Neural cell (in vitro differentiated cells): ENCODE measurements around the gene SLC45A1. TPM values are rescaled to one million over a fixed set of nuclear protein-coding genes. Genes with fewer than 3 reads are reported as not detected.

Experiments used
- H2AFZ ChIP-seq: fragments of 200-600, 300-800 bp; sonication (generic), shearing (Covaris generic); 2 replicates; pipeline ENCODE4 v1.6.0; 2014; ENCODE audit warnings: low read depth, mild to moderate bottlenecking, antibody characterized with exemption, low read length, moderate library complexity
- H3F3A ChIP-seq: fragments of 200-600 bp; shearing (Covaris generic); 2 replicates; pipeline ENCODE4 v1.6.1; 2016; ENCODE audit warnings: mild to moderate bottlenecking, moderate library complexity, mixed read lengths, antibody characterized with exemption, low read length; ENCODE audit not compliant: insufficient read depth, poor library complexity, severe bottlenecking
- H3K27ac ChIP-seq: fragments of 200-600, 300-800 bp; sonication (generic), shearing (Covaris generic); 2 replicates; pipeline ENCODE4 v1.5.1; 2014; ENCODE audit warnings: mild to moderate bottlenecking, low read length, moderate library complexity
- H3K27me3 ChIP-seq: fragments of 300-800, 200-600 bp; sonication (generic), shearing (Covaris generic); 2 replicates; pipeline ENCODE4 v1.6.0; 2014; ENCODE audit warnings: mild to moderate bottlenecking, low read depth, low read length, moderate library complexity; ENCODE audit not compliant: insufficient read depth
- H3K36me3 ChIP-seq: fragments of 300-800, 200-600 bp; sonication (generic), shearing (Covaris generic); 2 replicates; pipeline ENCODE4 v1.5.1; 2014; ENCODE audit warnings: mild to moderate bottlenecking, antibody characterized with exemption, low read length, moderate library complexity; ENCODE audit not compliant: insufficient read depth
- H3K4me2 ChIP-seq: fragments of 300-800, 200-600 bp; sonication (generic), shearing (Covaris generic); 2 replicates; pipeline ENCODE4 v1.6.0; 2014; ENCODE audit warnings: mild to moderate bottlenecking, low read length
- H3K4me3 ChIP-seq: fragments of 300-800, 200-600 bp; sonication (generic), shearing (Covaris generic); 2 replicates; pipeline ENCODE4 v1.5.1; 2014; ENCODE audit warnings: mild to moderate bottlenecking, low read length, moderate library complexity
- H3K79me2 ChIP-seq: fragments of 200-600 bp; shearing (Covaris generic); replicated peaks from 2 replicates; pipeline ENCODE4 v1.6.0; 2014; ENCODE audit warnings: mild to moderate bottlenecking, low read length, moderate library complexity; ENCODE audit not compliant: insufficient read depth
- H3K9ac ChIP-seq: fragments of 300-800, 200-600 bp; sonication (generic), shearing (Covaris generic); 2 replicates; pipeline ENCODE4 v1.6.1; 2016; ENCODE audit warnings: mild to moderate bottlenecking, low read length, mixed read lengths
- H3K9me2 ChIP-seq: fragments of 200-600 bp; shearing (Covaris generic); 2 replicates; pipeline ENCODE4 v1.6.1; 2016; ENCODE audit warnings: mild to moderate bottlenecking, low read length, mixed read lengths; ENCODE audit not compliant: insufficient read depth
- H3K9me3 ChIP-seq: fragments of 200-600, 300-800 bp; sonication (generic), shearing (Covaris generic); 2 replicates; pipeline ENCODE4 v1.6.1; 2016; ENCODE audit warnings: mild to moderate bottlenecking, mixed run types, low read length, moderate library complexity, mixed read lengths
- H4K20me1 ChIP-seq: fragments of 200-600 bp; shearing (Covaris generic); 2 replicates; pipeline ENCODE4 v1.6.1; 2016; ENCODE audit warnings: mild to moderate bottlenecking, mixed run types; ENCODE audit not compliant: insufficient read depth
- EP300 ChIP-seq: fragments of 450-650 bp; conservative IDR thresholded peaks from 2 replicates; pipeline ENCODE4 v1.6.1; 2014; ENCODE audit warnings: antibody characterized with exemption, mild to moderate bottlenecking, moderate library complexity; ENCODE audit not compliant: poor library complexity, severe bottlenecking
- EZH2 ChIP-seq: fragments of 200-600, 300-800 bp; shearing (Covaris generic), sonication (generic); IDR thresholded peaks from 2 replicates; pipeline ENCODE4 v1.6.1; 2014; ENCODE audit warnings: antibody characterized with exemption, low read length, borderline replicate concordance, mild to moderate bottlenecking; ENCODE audit not compliant: insufficient read depth, poor library complexity, severe bottlenecking
- MXI1 ChIP-seq: fragments of 450-650 bp; conservative IDR thresholded peaks from 2 replicates; pipeline ENCODE4 v1.6.1; 2014; ENCODE audit warnings: antibody characterized with exemption, mild to moderate bottlenecking; ENCODE audit not compliant: poor library complexity, severe bottlenecking
- POLR2AphosphoS5 ChIP-seq: IDR thresholded peaks from 2 replicates; pipeline ENCODE4 v1.6.1; 2012
- RAD21 ChIP-seq: fragments of 450-650 bp; conservative IDR thresholded peaks from 2 replicates; pipeline ENCODE4 v1.6.1; 2014; ENCODE audit warnings: antibody characterized with exemption, mild to moderate bottlenecking, moderate library complexity
- SMC3 ChIP-seq: fragments of 450-650 bp; conservative IDR thresholded peaks from 2 replicates; pipeline ENCODE4 v1.6.1; 2014; ENCODE audit warnings: antibody characterized with exemption, mild to moderate bottlenecking, moderate library complexity; ENCODE audit not compliant: poor library complexity
- TAF1 ChIP-seq: IDR thresholded peaks from 2 replicates; pipeline ENCODE4 v1.6.1; 2012; ENCODE audit warnings: low read depth
- polyA plus RNA-seq: library from polyadenylated mRNA; depleted of rRNA; stranded (reverse); fragments of >200 nt; gene quantifications from 2 replicates; pipeline ENCODE4 v1.2.3, GENCODE V29; 2014
- TF ChIP-seq, protein P1 (sequence below): IDR thresholded peaks from 2 replicates; pipeline ENCODE4 v1.6.1; 2012; ENCODE audit warnings: borderline replicate concordance
- TF ChIP-seq, protein P2 (sequence below): fragments of 450-650 bp; IDR thresholded peaks from 2 replicates; pipeline ENCODE4 v1.5.1; 2014; ENCODE audit warnings: antibody characterized with exemption, mild to moderate bottlenecking, moderate library complexity; ENCODE audit not compliant: poor library complexity, severe bottlenecking

SLC45A1 gene
- polyA plus RNA-seq, 1 donor from 2014 or later, result 7.1 TPM

DNA sequence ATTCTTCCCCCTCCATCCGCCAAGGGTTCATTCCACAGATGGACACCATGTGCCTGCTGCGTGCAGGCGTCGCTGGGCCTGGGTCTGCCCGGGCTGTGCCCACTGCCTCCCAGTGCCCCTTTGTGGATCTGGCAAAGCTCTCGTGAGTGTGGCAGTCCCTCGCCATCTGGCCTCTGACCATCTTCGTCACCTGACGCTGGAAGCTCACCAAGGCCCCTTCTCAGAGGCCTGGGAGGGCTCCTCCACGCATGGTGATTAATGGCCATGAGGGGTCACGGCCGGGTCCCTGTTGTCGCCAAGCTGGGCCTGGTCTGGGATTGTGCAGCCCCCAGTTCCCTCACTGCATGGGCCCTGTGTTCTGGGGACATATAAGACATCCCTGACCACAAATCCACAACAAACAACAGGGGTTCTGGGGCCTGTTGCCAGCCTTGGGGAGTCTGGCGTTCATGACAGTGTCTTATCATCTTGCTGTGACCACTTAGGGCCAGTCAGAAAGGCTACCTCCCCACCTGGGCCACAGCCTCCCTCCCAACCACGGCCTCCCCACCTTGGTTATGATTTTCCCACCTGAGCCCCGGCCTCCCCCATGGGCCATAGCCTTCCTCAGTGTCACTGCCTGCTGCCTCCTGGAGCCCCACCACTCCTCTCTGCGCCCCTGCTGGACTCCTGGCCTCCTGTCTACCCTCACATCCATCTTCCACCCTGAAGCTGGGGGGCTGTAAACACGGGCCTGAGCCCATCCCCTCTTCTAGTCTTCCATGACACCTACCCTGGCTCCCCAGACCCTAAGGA is 27.9 kb downstream of the SLC45A1 start:
- Histone ChIP-seq H3K9ac (no peak overlapping the region), H4K20me1 (no peaks in the 10 kb centered on the region), H3K9me3 (no peaks in the 10 kb centered on the region), H3K36me3 (no peaks in the 10 kb centered on the region), H3K9me2 (no peaks in the 10 kb centered on the region), H3K27me3 (no peaks in the 10 kb centered on the region), H3K27ac (no peak overlapping the region), H2AFZ (no peak overlapping the region), H3F3A (no peaks in the 10 kb centered on the region), H3K4me2 (no peak overlapping the region), H3K79me2 (no peaks in the 10 kb centered on the region), H3K4me3 (no peak overlapping the region)
- TF ChIP-seq EZH2 (no peak), SMC3 (no peak), POLR2AphosphoS5 (no peak), TAF1 (no peak), EP300 (no peak), RAD21 (no peak), MXI1 (no peak)
- TF ChIP-seq, protein P1, sequence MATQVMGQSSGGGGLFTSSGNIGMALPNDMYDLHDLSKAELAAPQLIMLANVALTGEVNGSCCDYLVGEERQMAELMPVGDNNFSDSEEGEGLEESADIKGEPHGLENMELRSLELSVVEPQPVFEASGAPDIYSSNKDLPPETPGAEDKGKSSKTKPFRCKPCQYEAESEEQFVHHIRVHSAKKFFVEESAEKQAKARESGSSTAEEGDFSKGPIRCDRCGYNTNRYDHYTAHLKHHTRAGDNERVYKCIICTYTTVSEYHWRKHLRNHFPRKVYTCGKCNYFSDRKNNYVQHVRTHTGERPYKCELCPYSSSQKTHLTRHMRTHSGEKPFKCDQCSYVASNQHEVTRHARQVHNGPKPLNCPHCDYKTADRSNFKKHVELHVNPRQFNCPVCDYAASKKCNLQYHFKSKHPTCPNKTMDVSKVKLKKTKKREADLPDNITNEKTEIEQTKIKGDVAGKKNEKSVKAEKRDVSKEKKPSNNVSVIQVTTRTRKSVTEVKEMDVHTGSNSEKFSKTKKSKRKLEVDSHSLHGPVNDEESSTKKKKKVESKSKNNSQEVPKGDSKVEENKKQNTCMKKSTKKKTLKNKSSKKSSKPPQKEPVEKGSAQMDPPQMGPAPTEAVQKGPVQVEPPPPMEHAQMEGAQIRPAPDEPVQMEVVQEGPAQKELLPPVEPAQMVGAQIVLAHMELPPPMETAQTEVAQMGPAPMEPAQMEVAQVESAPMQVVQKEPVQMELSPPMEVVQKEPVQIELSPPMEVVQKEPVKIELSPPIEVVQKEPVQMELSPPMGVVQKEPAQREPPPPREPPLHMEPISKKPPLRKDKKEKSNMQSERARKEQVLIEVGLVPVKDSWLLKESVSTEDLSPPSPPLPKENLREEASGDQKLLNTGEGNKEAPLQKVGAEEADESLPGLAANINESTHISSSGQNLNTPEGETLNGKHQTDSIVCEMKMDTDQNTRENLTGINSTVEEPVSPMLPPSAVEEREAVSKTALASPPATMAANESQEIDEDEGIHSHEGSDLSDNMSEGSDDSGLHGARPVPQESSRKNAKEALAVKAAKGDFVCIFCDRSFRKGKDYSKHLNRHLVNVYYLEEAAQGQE, result no peak
- TF ChIP-seq, protein P2, sequence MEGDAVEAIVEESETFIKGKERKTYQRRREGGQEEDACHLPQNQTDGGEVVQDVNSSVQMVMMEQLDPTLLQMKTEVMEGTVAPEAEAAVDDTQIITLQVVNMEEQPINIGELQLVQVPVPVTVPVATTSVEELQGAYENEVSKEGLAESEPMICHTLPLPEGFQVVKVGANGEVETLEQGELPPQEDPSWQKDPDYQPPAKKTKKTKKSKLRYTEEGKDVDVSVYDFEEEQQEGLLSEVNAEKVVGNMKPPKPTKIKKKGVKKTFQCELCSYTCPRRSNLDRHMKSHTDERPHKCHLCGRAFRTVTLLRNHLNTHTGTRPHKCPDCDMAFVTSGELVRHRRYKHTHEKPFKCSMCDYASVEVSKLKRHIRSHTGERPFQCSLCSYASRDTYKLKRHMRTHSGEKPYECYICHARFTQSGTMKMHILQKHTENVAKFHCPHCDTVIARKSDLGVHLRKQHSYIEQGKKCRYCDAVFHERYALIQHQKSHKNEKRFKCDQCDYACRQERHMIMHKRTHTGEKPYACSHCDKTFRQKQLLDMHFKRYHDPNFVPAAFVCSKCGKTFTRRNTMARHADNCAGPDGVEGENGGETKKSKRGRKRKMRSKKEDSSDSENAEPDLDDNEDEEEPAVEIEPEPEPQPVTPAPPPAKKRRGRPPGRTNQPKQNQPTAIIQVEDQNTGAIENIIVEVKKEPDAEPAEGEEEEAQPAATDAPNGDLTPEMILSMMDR, result no peak

DNA sequence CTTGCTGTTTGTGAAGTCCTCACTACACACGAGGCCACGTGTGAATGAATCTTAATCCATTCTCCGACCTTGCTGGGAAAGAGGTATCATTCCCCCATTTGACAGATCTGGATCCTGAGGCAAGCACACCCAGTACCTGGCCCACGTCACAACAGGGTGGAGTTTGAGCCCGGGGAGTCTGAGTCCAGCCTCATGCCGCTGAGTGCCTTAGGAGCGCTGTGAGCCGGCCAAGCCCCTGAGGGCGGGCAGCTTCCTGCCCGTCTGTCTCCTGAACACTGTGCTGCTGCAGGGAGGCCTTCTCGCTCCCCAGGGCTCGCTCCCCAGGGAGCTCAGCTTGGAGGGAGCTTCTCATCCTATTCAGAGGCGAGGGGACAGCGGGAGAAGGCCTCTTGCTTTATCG is 29.7 kb downstream of the SLC45A1 start:
- no peaks in the 10 kb centered on the region for H3F3A ChIP-seq
- H3K36me3 ChIP-seq, result no peaks in the 10 kb centered on the region
- no peak for TF ChIP-seq MXI1
- TF ChIP-seq TAF1, result no peak
- no peak for TF ChIP-seq EZH2
- no peak for TF ChIP-seq RAD21
- TF ChIP-seq, protein P2, result no peak
- TF ChIP-seq EP300, result no peak
- TF ChIP-seq SMC3, result no peak
- no peak for TF ChIP-seq POLR2AphosphoS5
- TF ChIP-seq, protein P1, result no peak
- H3K79me2 ChIP-seq, result no peaks in the 10 kb centered on the region
- no peak overlapping the region for H3K9ac ChIP-seq
- no peak overlapping the region for H2AFZ ChIP-seq
- no peak overlapping the region for H3K4me2 ChIP-seq
- no peak overlapping the region for H3K27ac ChIP-seq
- no peak overlapping the region for H3K4me3 ChIP-seq
- H3K27me3 ChIP-seq, result no peaks in the 10 kb centered on the region
- H3K9me2 ChIP-seq, result no peaks in the 10 kb centered on the region
- no peaks in the 10 kb centered on the region for H3K9me3 ChIP-seq
- H4K20me1 ChIP-seq, result no peaks in the 10 kb centered on the region
